Colonic mucosa (tissue), 4 donors: ENCODE measurements around the gene CARD6. TPM values are rescaled to one million over a fixed set of nuclear protein-coding genes. Genes with fewer than 3 reads are reported as not detected.
"Not testable (repeated sequence)": the region's sequence is repeated elsewhere in the genome, so short reads cannot be mapped to it uniquely, and the experiment has no call there.

ENCODE experiments used
- DNase-seq: peaks from one replicate; pipeline ENCODE4 v3.0.0-alpha.2; 2020
- H3K27ac ChIP-seq: fragments of 200-600 bp; one replicate; pipeline ENCODE4 v1.8.0; 2021
- H3K27me3 ChIP-seq: fragments of 200-600 bp; one replicate; pipeline ENCODE4 v1.8.0; 2021
- H3K36me3 ChIP-seq: fragments of 200-600 bp; one replicate; pipeline ENCODE4 v1.8.0; 2021
- H3K4me1 ChIP-seq: fragments of 200-600 bp; one replicate; pipeline ENCODE4 v1.8.0; 2021; ENCODE audit warnings: mild to moderate bottlenecking
- H3K4me3 ChIP-seq: fragments of 200-600 bp; one replicate; pipeline ENCODE4 v1.8.0; 2021
- H3K9ac ChIP-seq, 2 donors: one replicate each; pipeline ENCODE4 v1.7.0; 2013; ENCODE audit warnings: control low read depth in 2 of 2, low read depth in 2 of 2, low read length in 2 of 2
- H3K9me3 ChIP-seq: fragments of 200-600 bp; one replicate; pipeline ENCODE4 v1.8.0; 2021
- CTCF ChIP-seq: fragments of 200-600 bp; IDR thresholded peaks from one replicate; pipeline ENCODE4 v1.8.0; 2022; ENCODE audit warnings: antibody characterized with exemption, mild to moderate bottlenecking
- intact Hi-C: fragments of 100-400 bp; cut with DNase I; formaldehyde crosslinking; loops from one replicate; pipeline ENCODE4 v1.14.1; 2022
- total RNA-seq, 2 donors: library from RNA; stranded (reverse); fragmentation: NEBNext Ultra II Directional in 1 of 2; extraction: Animal tissue kit (Norgen Biotek cat#: 25700) in 1 of 2; gene quantifications; one replicate each; pipeline ENCODE4 v1.2.1, GENCODE V29; 2021
- donor health status: healthy.
- donor health status: DM: no; HTN: no; CAD: no.
- donor health status: DM: no; HTN: no; CAD: no.

CARD6 gene
- total RNA-seq, 2 donors from 2014 or later = 1.3 to 2.5 TPM

GRCh38 chr5:40873286-40873880 lies 32.2 kb downstream of the CARD6 start:
- no peak for DNase-seq
- Histone ChIP-seq H3K4me3 (no peak overlapping the region), H3K36me3 (no peaks in the 10 kb centered on the region), H3K4me1 (no peaks in the 10 kb centered on the region), H3K9me3 (no peaks in the 10 kb centered on the region), H3K27ac (no peak overlapping the region), H3K27me3 (no peaks in the 10 kb centered on the region), H3K9ac (no peak overlapping the region)
- intact Hi-C loops = no loop called here
- TF ChIP-seq CTCF = no peak

- no peak for TF ChIP-seq CTCF
- no peak overlapping the region for H3K4me3 ChIP-seq
- H3K27ac ChIP-seq = no peak overlapping the region
- H3K27me3 ChIP-seq = no peaks in the 10 kb centered on the region
- no peak overlapping the region for H3K9ac ChIP-seq
- H3K4me1 ChIP-seq = no peaks in the 10 kb centered on the region
- no peak for DNase-seq
- intact Hi-C loops = loop anchor here (5.0 kb wide), 1 partner anchor 124 kb away; no protein-coding TSS in a partner anchor
- H3K36me3 ChIP-seq = no peaks in the 10 kb centered on the region
- no peaks in the 10 kb centered on the region for H3K9me3 ChIP-seq
These were observed 34.8 kb downstream of the CARD6 start for GRCh38 chr5:40875958-40876357.

- Histone ChIP-seq H3K36me3 (no peaks in the 10 kb centered on the region), H3K4me1 (no peaks in the 10 kb centered on the region), H3K27me3 (no peaks in the 10 kb centered on the region), H3K27ac (no peak overlapping the region), H3K9ac (no peak overlapping the region), H3K9me3 (no peaks in the 10 kb centered on the region), H3K4me3 (no peak overlapping the region)
- TF ChIP-seq CTCF = no peak
- no peak for DNase-seq
- intact Hi-C loops = loop anchor here (5.0 kb wide), 1 partner anchor 125 kb away; no protein-coding TSS in a partner anchor
These were observed 36.3 kb downstream of the CARD6 start for GRCh38 chr5:40877371-40877988.

DNA sequence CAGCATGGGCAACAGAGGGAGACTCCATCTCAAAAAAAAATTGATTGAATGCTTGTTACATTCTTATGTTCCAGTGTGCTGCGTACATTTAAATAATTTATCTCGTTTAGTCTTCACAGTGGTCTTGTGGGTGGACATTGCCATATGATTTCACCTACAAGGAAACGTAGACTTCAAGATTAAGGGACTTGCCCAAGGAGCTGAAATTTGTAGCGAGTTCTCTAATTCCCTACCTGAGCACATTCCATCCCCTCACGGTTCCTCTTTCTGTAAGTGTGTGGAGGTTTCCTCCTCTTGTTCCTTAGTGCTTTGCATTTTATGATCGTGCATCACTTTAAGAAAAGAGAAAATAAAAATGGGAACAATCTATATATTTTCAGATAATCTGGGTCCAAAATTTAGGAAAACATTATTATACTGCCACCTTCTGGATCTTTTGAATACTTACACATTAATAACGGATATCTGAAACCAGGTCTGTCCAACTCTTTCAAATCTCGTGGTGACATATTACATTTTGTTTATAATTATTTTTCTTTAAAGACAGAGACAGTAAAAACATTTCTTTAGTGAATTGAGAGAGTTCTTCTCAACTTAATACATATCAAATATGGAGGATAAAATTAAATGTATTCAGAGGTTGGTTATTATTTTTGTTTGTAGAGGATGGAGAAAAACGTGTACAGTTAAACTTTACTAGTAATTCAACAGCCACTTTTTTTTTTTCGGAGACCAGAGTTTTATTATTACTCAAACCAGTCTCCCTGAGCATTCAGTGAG lies 38.2 kb downstream of the CARD6 start:
- Histone ChIP-seq H3K4me3 (no peak overlapping the region), H3K27ac (no peak overlapping the region), H3K4me1 (no peaks in the 10 kb centered on the region), H3K9ac (no peak overlapping the region), H3K36me3 (no peaks in the 10 kb centered on the region), H3K9me3 (no peaks in the 10 kb centered on the region), H3K27me3 (no peaks in the 10 kb centered on the region)
- DNase-seq = no peak
- intact Hi-C loops = loop anchor here (5.0 kb wide), 1 partner anchor 127 kb away; no protein-coding TSS in a partner anchor
- peak; percentile 39 for TF ChIP-seq CTCF

DNA sequence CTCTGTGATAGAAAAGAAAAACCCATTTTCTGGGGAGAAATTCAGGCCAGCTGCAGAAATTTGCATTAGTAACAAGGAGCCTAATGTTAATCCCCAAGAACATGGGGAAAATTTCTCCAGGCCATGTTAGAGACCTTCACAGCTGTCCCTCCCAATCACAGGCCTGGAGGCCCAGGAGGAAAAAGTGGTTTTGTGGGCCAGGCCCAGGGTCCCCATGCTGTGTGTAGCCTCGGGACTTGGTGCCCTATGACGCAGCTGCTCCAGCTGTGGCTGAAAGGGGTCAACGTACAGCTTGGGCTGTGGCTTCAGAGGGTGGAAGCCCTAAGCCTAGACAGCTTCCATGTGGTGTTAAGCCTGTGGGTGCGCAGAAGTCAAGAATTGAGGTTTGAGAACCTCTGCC lies 41.1 kb downstream of the CARD6 start:
- Histone ChIP-seq H3K4me3 (no peak overlapping the region), H3K27ac (no peak overlapping the region), H3K36me3 (no peaks in the 10 kb centered on the region), H3K9ac (no peak overlapping the region), H3K27me3 (no peaks in the 10 kb centered on the region), H3K4me1 (no peaks in the 10 kb centered on the region), H3K9me3 (no peaks in the 10 kb centered on the region)
- DNase-seq = no peak
- TF ChIP-seq CTCF = no peak
- intact Hi-C loops = loop anchor here (10.0 kb wide), 1 partner anchor 1307 kb away; no protein-coding TSS in a partner anchor

- H3K36me3 ChIP-seq, H3K27me3 ChIP-seq, H3K27ac ChIP-seq, H3K9ac ChIP-seq, H3K9me3 ChIP-seq, H3K4me1 ChIP-seq, H3K4me3 ChIP-seq, DNase-seq: not testable (repeated sequence)
- intact Hi-C loops = loop anchor here (10.0 kb wide), 1 partner anchor 1308 kb away; no protein-coding TSS in a partner anchor
These were observed 41.9 kb downstream of the CARD6 start for GRCh38 chr5:40883051-40883450.

DNA sequence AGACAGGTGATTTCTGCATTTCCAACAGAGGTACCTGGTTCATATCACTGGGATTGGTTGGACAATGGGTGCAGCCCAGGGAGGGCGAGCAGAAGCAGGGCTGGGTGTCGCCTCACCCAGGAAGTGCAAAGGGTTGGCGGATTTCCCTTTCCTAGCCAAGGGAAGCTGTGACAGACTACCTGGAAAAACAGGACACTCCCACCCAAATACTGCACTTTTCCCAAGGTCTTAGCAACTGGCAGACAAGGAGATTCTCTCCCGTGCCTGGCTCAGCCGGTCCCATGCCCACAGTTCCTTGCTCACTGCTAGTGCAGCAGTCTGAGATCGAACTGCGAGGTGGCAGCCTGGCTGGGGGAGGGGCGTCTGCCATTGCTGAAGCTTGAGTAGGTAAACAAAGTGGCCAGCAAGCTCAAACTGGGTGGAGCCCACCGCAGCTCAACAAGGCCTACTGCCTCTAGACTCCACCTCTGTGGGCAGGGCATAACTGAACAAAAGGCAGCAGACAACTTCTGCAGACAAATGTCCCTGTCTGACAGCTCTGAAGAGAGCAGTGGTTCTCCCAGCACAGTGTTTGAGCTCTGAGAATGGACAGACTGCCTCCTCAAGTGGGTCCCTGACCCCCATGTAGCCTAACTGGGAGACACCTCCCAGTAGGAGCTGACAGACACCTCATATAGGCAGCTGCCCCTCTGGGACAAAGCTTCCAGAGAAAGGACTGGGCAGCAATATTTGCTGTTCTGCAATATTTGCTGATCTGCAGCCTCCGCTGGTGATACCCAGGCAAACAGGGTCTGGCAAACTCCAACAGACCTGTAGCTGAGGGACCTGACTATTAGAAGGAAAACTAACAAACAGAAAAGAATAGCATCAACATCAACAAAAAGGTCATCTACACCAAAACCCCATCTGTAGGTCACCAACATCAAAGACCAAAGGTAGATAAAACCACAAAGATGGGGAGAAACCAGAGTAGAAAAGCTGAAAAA lies 54.6 kb downstream of the CARD6 start:
- H3K36me3 ChIP-seq, H3K4me3 ChIP-seq, H3K9ac ChIP-seq, H3K4me1 ChIP-seq, H3K27me3 ChIP-seq, H3K27ac ChIP-seq, H3K9me3 ChIP-seq, intact Hi-C loops: not testable (repeated sequence)
- peak; percentile 41 for DNase-seq
